GM21515 (cell line): ENCODE results near the gene KRTAP6-1.

ENCODE experiments used
- ATAC-seq: cut with Tn5 transposase; IDR thresholded peaks from one replicate; pipeline ENCODE4 v1.9.1; 2021; ENCODE audit not compliant: unreplicated experiment

Gene KRTAP6-1

DNA sequence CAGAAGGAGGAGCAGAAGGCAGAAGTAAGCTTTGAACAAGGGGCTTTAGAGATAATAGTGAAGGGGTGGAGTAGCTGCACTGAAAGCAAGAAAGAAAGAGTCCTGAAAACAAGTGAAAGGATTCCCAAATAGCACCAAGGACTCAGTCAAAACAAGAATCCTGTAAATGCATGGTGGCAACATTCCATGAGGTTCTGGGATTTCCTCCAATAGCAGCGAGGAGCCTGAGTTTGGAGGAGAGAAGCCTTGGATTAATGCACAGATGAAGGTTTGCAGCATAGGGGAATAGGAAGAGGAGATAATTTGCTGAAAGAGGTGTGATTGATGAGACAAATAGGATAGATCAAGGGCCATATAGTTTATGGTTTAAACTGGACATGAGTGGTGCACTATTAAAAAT lies 34.4 kb downstream of the KRTAP6-1 start:
- no peak for ATAC-seq

DNA sequence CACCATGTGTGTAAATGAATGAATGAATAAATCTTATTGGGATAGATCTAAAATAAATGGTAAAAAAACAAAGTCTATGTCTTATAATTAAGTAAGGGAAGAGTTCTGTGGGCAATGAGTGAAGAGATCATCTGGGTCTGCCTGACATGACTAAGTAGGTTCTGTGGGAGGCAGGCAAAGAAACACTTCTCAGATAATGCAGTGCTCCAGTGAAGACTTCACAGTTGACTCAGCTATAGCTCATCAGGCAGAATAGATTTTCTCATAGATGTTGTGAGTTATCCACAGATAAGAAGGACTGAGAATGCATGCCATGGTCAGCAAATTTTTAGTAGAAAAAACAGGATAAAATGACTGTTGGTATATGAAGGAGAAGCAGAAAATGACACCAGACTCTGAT lies 36.0 kb downstream of the KRTAP6-1 start:
- ATAC-seq: no peak

DNA sequence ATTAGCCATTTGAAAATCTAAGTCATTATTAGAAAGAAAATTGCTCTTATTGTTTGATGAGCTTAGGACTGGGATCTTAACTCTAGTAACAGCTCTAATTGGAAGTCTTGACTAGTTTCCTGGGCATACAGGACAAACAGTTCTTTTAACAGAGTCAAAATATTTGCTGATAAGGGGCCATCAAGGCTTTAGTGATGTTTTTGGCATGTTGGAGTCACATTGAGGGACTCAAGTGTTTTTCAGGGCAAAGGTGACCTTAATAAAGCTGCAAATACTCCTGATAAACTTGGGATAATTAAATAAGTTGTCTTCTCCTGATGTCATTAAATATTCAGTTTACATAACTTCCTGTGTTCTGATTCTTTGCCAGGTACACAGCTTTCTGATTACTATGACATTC lies 46.1 kb downstream of the KRTAP6-1 start:
- ATAC-seq: no peak

DNA sequence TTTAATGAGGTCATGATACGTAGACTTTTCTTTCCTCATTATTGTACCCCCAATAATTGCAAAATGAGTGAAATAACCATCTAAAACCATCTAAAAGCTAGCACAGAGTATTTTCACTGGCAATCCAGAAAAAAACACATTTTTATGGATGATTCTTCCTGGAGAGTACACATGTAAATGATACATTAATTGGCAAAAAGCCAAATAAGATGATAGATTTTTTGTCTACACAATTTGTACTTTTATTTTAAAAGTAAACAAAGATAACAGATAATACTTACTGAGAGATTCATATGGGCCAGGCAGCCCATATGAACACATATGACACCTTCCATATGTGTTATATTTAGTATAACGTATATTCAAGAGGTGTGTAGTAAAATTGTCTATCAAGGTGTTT lies 50.1 kb downstream of the KRTAP6-1 start:
- ATAC-seq: no peak
